Measurements from ENCODE around the gene PRAC2. TPM values are rescaled to one million over a fixed set of nuclear protein-coding genes. Genes with fewer than 3 reads are reported as not detected.

Gene PRAC2
- total RNA-seq, 2 donors from 2014 or later = not detected

GRCh38 chr17:48692049-48692448 lies 30.9 kb upstream of the PRAC2 start:
- H3K4me3 Mint-ChIP-seq = no peak overlapping the region
- Histone ChIP-seq H3K9me3 (ENCODE audit: control insufficient read depth, low read length) (peaks cover 8% of the 10 kb centered on the region), H3K27me3 (ENCODE audit: control insufficient read depth, insufficient read depth, low read length, poor library complexity, severe bottlenecking) (peaks cover 67% of the 10 kb centered on the region), H3K36me3 (ENCODE audit: control insufficient read depth, insufficient read depth, low read length) (no peaks in the 10 kb centered on the region), H3K4me3 (ENCODE audit: low read length) (no peak overlapping the region), H3K27ac (ENCODE audit: low read depth, low read length) (no peak overlapping the region), H3K4me1 (ENCODE audit: control insufficient read depth, insufficient read depth, low read length) (no peaks in the 10 kb centered on the region), H3K9ac (ENCODE audit: extremely low read depth, low read length, poor library complexity, severe bottlenecking) (no peak overlapping the region)
- no peaks in the 10 kb centered on the region for H3K36me3 Mint-ChIP-seq (ENCODE audit: low read depth)
- WGBS, 2 experiments (ENCODE audit: insufficient coverage in 1 of 2, insufficient read length in 1 of 2) = 100% methylated on average over 1 of the region's 1 CpG; no CpG with 5 or more reads in 1 of the 2 experiments
- no peak for TF ChIP-seq CTCF (conservative IDR thresholded peaks at IDR 0.05)
- DNase-seq = peak; percentile 15
- no peaks in the 10 kb centered on the region for H3K4me1 Mint-ChIP-seq
- H3K27ac Mint-ChIP-seq = no peak overlapping the region
- H3K27me3 Mint-ChIP-seq (ENCODE audit: insufficient read depth) = peaks cover 70% of the 10 kb centered on the region
- peaks cover 10% of the 10 kb centered on the region for H3K9me3 Mint-ChIP-seq

GRCh38 chr17:48693178-48693577 lies 29.8 kb upstream of the PRAC2 start:
- no peak for TF ChIP-seq CTCF (conservative IDR thresholded peaks at IDR 0.05)

GRCh38 chr17:48701864-48702532 lies 21.0 kb upstream of the PRAC2 start:
- H3K4me1 ChIP-seq (ENCODE audit: control insufficient read depth, insufficient read depth, low read length) = no peaks in the 10 kb centered on the region
- peak; percentile 19 for DNase-seq
- no peaks in the 10 kb centered on the region for H3K9me3 ChIP-seq (ENCODE audit: control insufficient read depth, low read length)
- no peak overlapping the region for H3K27ac ChIP-seq (ENCODE audit: low read depth, low read length)
- H3K27me3 Mint-ChIP-seq (ENCODE audit: insufficient read depth) = peaks cover 92% of the 10 kb centered on the region
- no peak overlapping the region for H3K4me3 Mint-ChIP-seq
- H3K36me3 ChIP-seq (ENCODE audit: control insufficient read depth, insufficient read depth, low read length) = no peaks in the 10 kb centered on the region
- no peak for TF ChIP-seq CTCF (conservative IDR thresholded peaks at IDR 0.05)
- H3K9me3 Mint-ChIP-seq = no peaks in the 10 kb centered on the region
- no peaks in the 10 kb centered on the region for H3K36me3 Mint-ChIP-seq (ENCODE audit: low read depth)
- no peak overlapping the region for H3K27ac Mint-ChIP-seq
- 89 to 93% methylated on average over 9 to 10 of the region's 10 CpGs for WGBS, 2 experiments (ENCODE audit: insufficient coverage in 1 of 2, insufficient read length in 1 of 2)
- H3K4me3 ChIP-seq (ENCODE audit: low read length) = no peak overlapping the region
- H3K4me1 Mint-ChIP-seq = no peaks in the 10 kb centered on the region
- H3K27me3 ChIP-seq (ENCODE audit: control insufficient read depth, insufficient read depth, low read length, poor library complexity, severe bottlenecking) = peaks cover 75% of the 10 kb centered on the region
- H3K9ac ChIP-seq (ENCODE audit: extremely low read depth, low read length, poor library complexity, severe bottlenecking) = no peak overlapping the region

More at GRCh38 chr17:48693178-48693577, 29.8 kb upstream of the PRAC2 start:
- Mint-ChIP-seq H3K4me1 (no peaks in the 10 kb centered on the region), H3K27ac (no peak overlapping the region), H3K27me3 (ENCODE audit: insufficient read depth) (peaks cover 73% of the 10 kb centered on the region), H3K36me3 (ENCODE audit: low read depth) (no peaks in the 10 kb centered on the region), H3K4me3 (no peak overlapping the region), H3K9me3 (peaks cover 10% of the 10 kb centered on the region)
- Histone ChIP-seq H3K27ac (ENCODE audit: low read depth, low read length) (no peak overlapping the region), H3K9me3 (ENCODE audit: control insufficient read depth, low read length) (peaks cover 8% of the 10 kb centered on the region), H3K4me1 (ENCODE audit: control insufficient read depth, insufficient read depth, low read length) (no peaks in the 10 kb centered on the region), H3K9ac (ENCODE audit: extremely low read depth, low read length, poor library complexity, severe bottlenecking) (no peak overlapping the region), H3K36me3 (ENCODE audit: control insufficient read depth, insufficient read depth, low read length) (no peaks in the 10 kb centered on the region), H3K27me3 (ENCODE audit: control insufficient read depth, insufficient read depth, low read length, poor library complexity, severe bottlenecking) (peaks cover 67% of the 10 kb centered on the region), H3K4me3 (ENCODE audit: low read length) (no peak overlapping the region)
- no CpG with 5 or more reads among the region's 1 CpG for WGBS, 2 experiments (ENCODE audit: insufficient coverage in 1 of 2, insufficient read length in 1 of 2)
- DNase-seq = no peak
